ENCODE data around the gene SIVA1.
A peak's percentile ranks its signal among the peaks of the same experiment; 100 is the strongest.

Gene SIVA1

DNA sequence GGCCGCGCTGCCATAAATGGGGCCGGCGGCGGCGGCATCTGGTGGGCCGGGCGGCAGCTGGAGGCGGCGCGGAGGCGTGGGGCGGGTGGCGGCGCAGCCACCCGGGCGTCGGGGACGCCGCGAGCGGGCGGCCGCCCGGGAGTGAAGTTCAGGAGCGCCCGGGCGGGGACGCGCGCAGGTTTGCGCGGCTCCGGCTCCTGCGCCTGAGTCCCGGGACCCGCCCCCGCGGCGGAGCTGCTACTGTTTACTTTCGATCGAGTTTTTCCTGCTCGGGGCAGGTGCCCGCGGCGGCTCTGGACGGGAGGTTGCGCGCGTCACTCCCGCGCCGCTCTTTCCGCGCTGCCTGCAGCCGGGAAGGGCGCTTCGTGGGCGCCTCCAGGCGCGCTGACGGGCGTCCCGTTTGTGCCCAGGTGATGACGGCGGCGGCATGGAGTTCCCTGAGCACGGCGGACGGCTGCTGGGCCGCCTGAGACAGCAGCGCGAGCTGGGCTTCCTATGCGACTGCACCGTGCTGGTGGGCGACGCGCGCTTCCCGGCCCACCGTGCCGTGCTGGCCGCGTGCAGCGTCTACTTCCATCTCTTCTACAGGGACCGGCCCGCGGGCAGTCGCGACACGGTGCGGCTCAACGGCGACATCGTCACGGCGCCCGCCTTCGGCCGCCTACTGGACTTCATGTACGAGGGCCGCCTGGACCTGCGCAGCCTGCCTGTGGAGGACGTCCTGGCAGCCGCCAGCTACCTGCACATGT lies 48.0 kb downstream of the SIVA1 start, which contains the start of gene ZBTB42:
TSS of gene ZBTB42 (plus strand) at position 331 of the 749 bp plus-strand sequence. CDS start at position 428, 97 bp downstream.
- peak; percentile 37 for DNase-seq (ENCODE audit: low read depth, low spot score)
- H3K4me3 ChIP-seq (ENCODE audit: low read length) = peak within 1 kb of the TSS; percentile 62

DNA sequence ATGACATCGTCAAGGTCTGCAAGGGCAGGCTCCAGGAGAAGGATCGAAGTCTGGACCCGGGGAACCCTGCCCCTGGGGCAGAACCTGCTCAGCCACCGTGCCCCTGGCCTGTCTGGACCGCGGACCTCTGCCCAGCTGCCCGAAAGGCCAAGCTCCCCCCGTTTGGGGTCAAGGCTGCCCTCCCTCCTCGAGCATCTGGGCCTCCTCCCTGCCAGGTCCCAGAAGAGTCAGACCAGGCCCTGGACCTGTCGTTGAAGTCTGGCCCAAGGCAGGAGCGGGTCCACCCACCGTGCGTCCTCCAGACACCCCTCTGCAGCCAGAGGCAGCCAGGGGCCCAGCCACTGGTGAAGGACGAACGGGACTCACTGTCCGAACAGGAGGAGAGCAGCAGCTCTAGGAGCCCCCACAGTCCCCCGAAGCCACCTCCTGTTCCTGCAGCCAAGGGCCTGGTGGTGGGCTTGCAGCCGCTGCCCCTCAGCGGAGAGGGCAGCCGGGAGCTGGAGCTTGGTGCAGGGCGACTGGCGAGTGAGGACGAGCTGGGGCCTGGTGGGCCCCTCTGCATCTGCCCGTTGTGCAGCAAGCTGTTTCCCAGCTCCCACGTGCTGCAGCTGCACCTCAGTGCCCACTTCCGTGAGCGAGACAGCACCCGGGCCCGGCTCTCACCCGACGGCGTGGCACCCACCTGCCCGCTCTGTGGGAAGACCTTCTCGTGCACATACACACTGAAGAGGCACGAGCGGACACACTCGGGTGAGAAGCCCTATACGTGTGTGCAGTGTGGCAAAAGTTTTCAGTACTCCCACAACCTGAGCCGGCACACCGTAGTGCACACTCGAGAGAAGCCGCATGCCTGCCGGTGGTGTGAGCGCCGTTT lies 48.8 kb downstream of the SIVA1 start:
- H3K4me3 ChIP-seq (ENCODE audit: low read length) = peak overlapping the region; percentile 62
- no peak for DNase-seq (ENCODE audit: low read depth, low spot score)

DNA sequence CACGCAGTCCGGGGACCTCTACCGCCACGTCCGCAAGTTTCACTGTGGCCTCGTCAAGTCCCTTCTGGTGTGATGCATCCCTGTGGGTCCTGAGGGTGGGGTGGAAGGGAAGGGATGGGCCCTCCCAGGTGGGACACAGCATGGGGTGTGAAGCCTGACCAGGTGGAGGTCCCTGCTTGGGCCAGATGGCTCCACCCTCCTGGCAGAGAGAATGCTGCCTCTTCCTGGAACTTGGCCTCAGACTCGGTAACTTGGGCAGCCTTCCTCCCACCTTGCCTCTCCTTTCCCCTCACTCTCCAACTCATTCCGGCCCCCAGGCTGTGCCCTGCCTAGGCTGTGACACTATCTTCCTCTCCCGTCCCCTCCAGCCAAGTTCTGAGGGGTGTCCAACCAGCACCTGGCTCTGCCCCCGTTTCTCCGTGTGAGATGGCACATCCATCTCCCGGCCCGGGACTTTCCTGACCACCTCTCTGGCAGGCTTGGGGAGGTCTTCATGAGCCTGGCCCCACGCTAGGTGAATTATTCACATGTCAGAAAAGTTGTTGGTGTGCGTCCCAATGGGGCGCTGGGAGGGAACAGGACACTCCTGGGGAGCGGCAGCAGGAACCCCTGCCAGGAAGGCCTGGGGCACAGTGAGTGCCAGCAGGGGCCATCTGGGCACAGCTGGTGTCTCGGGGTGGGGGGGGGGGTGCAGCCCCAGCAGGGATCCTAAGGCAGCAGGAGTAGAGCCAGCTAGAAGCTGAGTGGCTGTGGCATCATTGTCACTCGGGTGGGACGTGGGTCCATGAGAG lies 49.6 kb downstream of the SIVA1 start:
- DNase-seq (ENCODE audit: low read depth, low spot score) = no peak
- no peak overlapping the region for H3K4me3 ChIP-seq (ENCODE audit: low read length)

DNA sequence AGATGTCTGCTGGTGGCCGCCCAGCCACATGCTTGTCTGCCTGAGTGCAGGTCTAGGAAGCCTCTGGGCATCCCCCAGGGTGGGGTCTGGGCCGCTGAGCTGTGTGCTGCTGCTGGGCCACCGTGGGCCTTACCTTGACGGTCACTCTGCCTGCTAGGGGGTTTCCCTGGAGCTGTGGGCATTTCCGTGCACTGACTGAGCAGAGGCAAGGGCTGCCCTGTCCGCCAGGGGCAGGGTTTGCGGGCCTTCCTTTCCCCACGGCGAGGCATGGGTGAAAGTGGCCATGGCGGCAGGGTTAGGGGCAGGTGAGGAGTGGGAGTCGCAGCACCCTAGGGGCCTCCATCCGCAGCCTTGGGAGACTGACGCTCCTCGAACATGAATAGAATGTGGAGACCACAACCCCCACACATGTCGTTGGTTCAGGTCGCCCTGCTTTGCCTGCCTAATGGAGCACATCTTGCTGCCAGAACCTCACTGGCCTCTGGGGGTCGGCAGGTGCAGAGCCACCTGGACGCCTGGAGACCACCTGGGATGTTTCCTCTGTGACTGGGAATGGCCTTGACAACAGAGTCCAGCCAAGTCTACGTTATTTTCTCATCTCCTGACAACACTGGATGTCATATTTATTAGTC lies 50.4 kb downstream of the SIVA1 start:
- no peak for DNase-seq (ENCODE audit: low read depth, low spot score)

DNA sequence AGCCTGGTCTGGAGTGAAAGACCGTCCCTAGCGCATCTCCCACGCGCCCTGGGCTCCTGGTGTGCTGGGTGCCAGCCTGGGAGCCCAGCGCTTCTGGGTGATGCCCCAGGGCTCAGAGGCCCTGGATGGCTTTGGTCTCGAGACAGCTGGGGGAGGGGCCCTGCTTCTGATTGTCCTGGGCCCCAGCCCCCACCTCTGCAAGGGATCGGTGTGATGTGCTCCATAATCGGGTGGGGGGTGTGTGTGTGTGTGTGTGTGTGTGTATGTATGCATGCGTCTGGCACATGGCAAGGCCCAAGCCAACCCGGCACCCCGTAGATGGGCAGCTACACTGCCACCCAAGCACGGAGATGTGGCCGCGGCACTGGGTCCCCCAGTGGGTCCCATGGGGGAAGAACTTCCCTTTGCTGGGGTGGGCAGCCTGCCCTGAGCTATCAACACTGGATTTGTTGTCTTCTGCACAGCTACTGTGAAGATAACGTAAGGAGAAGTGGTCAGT lies 51.0 kb downstream of the SIVA1 start:
- DNase-seq (ENCODE audit: low read depth, low spot score) = no peak
- no peak overlapping the region for H3K4me3 ChIP-seq (ENCODE audit: low read length)

More for the DNA sequence above, 50.4 kb downstream of the SIVA1 start:
- no peak overlapping the region for H3K4me3 ChIP-seq (ENCODE audit: low read length)

DNA sequence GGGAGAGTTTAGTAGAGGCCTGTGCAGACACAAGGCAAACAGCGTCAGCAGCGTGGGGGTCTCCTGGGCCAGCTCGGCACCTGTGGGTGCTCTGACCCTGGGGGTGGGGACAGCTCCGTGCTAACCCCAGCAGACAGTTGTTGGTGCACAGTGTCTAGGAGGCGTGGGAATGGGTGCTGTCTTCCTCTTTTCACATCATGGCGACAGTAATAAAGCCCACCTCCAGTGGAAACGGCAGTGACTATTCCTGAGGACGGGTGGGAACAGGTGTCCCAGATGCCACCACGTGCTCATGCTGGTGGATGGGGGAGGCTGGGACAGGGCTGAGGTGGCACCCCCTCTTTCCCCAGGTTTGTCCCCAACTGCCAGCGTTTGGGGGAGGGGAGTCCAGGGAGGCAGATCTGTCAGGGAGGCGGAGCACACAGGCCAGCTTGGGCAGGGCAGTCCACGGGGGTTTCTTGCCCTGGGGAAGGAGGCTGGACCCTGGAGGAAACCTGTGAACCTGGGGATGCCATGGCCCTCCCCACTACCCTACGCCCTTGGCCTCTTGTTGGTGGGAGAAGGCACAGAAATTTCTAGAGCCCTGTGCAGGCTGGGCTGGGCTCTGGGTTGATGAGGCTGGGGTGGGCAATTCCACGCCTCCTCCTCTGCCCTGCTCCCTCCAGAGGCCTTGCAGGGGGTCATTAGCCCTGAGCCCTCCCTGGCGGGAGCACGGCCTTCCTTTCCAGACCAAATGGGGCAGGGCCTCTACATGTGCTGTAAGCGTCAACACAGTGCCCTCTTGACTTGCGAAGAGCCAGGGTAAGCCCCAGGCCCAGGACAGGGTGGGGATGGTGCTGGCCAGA lies 51.8 kb downstream of the SIVA1 start:
- DNase-seq (ENCODE audit: low read depth, low spot score) = no peak
- no peak overlapping the region for H3K4me3 ChIP-seq (ENCODE audit: low read length)

DNA sequence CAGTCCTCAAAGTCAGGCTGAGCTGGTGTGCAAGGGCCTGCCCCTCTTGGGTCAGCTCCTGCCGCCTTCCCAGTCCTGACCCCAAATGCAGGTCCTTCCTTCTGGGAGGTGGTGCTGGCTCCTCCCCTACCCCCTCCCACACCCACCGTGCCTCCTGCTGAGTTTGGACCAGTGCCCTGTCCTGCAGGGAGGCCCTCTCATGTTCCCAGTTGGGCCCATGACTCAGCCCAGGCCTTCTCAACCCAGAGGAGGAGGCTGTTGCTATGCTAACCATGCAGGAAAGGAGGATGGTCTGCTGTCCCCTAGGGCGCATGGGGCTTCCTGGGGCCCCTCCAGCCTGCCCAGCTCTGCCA lies 52.4 kb downstream of the SIVA1 start:
- DNase-seq (ENCODE audit: low read depth, low spot score) = no peak

DNA sequence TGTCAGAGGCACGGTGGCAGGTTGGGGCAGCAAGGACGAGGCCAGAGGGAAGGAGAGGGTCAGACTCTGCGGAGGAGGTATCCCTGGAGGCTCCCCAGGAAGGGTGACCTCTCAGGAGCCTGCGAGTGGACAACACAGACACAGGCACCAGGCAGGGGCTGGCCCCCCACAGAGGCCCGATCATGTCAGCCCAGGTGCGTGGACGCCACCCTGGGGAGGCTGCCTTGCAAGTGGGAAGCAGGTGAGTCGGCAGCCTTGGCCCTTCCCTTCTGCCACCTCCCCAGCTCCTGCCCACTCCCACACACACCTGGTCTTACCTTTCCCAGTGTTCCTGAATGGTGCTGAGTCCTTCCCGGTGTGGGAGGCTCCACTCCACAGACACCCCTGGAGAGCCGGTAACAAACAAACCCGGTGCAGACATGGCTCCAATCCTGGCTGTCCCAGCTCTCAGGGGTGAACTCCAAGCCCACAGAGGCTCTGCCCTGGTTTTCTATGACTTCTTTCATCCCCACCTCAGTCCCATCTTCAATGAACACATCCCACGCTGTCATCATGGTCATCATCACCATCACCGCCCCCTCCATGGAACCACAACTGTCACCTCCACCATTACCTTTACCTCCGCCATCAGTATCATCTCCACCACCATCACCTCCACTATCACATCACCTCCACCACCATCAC lies 53.1 kb downstream of the SIVA1 start:
- no peak for DNase-seq (ENCODE audit: low read depth, low spot score)
- H3K4me3 ChIP-seq (ENCODE audit: low read length) = no peak overlapping the region

More for the DNA sequence above, 52.4 kb downstream of the SIVA1 start:
- no peak overlapping the region for H3K4me3 ChIP-seq (ENCODE audit: low read length)

DNA sequence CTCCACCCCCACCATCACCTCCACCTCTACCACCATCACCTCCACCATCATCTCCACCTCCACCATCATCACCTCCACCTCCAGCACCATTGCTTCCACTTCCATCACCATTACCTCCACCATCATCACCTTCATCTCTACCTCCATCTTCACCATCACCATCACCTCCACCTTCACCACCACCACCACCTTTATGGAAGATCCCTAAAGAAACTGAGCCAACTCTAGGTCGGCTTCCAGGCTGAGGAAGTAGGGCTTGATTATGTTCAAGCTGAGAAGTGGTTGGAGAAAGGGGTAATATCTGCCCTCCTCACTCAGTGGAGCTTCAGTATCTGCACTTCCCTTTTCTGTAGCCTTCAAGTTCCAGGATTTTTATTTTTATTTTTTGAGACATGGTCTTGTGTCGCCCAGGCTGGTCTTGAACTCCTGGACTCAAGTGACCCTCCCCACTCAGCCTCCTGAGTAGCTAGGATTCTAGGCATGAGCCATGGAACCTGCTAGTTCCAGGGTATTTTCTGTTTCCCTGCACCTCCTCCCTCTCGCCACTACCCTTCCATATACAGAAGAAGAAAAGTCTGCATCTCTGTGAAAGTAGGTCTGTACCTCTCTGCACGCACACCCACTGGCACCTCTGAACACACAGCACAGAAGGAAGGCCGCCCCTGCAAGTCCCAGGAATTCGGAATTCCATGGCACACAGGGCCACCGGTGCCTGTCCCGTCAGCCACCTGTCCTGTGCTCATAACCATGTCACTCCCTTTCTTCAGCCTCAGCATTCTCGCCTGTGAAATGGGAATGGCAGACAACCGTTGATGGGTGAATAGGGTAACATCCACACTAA lies 53.9 kb downstream of the SIVA1 start:
- no peak overlapping the region for H3K4me3 ChIP-seq (ENCODE audit: low read length)
- DNase-seq (ENCODE audit: low read depth, low spot score) = no peak

DNA sequence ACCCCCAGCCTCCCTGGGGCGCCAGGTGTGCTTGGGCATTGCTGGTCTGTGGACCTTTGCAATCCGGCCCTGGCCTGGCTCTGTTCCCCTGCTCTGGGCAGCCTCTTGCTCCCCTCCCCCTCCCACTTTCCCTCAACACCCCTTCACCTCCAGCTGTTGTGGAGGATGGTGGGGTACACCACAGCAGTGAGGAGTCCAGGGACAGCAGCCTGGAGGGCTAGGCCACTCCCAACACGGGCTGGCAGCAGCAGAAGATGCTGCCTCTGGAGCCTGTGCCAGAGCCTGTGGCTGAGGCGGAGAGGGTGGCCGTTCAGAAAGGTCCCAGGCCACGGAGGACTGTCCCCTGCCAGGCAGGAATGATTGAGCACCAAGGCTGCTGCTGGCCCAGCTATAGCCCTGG lies 55.5 kb downstream of the SIVA1 start:
- H3K4me3 ChIP-seq (ENCODE audit: low read length) = no peak overlapping the region
- DNase-seq (ENCODE audit: low read depth, low spot score) = no peak

All from Jurkat, Clone E6-1 (cell line).